Stimulated activated CD8-positive, alpha-beta memory T cell treated with anti-CD3 and anti-CD28 coated beads, Interleukin-12 subunit alpha, Interleukin-12 subunit beta, amount 100 ng/mL, for 4 hours (primary cell): Measurements from ENCODE around the gene KCND2.

ENCODE experiments used
- DNase-seq: peaks from one replicate; pipeline ENCODE4 v3.0.0-alpha.2; 2020; ENCODE audit warnings: low read depth

KCND2 gene

DNA sequence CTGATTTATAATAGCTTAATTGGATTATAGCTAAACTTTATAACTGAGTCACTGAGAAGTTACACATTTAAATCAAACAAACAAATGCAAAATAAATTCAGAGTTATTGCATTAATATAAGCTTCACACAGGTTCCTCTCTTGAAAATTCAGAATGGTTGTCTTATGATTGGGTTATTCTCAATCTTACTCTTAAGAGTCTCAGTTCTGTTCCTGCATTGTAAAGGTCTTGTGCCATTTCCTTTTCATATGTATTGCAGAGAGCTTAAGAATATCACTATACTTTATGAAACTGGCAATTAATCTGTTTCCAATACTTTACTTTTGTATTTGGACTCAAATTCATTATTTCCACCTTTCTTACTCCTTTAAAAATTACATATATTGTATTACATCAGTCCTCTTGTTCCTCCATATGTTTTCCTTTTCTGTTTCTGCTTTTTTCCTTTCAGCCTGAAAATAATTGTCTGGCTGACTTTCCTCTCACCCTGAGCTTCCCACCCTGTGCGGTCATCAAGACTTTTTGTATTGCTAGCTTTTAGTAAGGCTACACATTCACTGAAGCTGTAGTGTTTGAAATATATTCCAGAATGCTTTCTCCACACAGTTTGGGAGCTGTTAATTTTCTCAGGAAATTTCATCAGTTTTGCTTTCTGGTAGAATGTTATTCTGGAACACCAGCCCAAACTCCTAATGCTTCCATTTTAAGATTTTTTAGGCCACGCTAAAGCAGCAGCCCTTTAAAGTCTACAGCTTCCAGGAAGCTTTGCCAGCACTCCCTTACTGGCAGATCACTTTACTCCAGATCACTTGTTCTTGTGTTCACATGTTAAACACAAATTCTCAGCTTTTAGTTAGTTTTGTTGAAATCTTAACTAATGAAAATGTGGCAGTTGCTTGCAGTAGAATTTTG lies 139.4 kb downstream of the KCND2 start:
- no peak for DNase-seq

DNA sequence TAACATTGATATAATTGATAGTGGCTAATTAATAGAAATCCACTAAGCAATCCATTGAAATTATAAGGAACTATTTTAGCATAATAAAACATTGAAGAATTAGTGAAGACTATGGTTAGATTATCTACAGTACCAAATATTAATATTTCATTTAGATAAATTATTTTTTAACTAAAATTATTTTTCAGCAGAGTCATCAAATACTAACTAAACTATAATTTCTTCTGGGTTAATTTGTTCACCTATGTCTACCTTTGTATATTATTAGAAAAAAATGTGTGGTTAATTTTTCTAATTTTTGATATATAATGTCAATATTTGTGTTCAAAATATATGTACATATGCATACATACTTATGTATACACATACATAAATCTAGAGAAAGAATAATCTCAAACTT lies 140.2 kb downstream of the KCND2 start:
- no peak for DNase-seq

DNA sequence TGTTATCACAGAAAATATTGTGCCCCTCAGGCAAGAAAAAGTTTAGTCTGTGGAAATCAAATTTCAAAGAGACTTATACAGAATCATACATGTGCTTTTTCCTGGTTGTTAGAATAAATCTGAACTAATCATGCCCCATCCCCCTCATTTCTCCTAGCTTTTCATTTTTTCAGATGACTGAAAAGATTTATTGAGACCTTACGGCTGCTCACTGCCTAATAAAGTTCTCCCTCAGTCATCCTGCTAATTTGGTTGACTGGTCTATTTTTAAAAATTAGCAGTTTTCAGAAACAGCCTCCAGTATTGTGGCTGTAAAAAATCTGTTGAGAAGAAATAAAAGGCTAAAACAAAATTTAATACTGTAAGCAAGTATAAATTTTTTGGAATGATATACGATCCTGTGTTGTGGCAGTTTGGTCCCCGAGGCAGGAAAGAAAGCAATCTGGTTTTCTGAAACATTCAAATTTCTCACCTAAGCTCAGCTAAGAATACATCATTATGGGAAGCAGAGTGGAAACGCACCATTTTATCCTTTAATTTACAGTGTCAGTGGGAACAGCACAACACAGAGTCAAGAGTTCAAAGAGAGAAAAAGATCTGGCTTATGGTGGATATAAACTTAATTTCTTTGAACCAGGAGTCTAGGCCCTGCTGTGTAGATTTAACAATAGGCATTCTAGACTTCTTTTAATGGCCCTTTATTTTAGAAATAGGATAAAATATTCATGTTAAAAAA lies 144.4 kb downstream of the KCND2 start:
- DNase-seq: no peak

DNA sequence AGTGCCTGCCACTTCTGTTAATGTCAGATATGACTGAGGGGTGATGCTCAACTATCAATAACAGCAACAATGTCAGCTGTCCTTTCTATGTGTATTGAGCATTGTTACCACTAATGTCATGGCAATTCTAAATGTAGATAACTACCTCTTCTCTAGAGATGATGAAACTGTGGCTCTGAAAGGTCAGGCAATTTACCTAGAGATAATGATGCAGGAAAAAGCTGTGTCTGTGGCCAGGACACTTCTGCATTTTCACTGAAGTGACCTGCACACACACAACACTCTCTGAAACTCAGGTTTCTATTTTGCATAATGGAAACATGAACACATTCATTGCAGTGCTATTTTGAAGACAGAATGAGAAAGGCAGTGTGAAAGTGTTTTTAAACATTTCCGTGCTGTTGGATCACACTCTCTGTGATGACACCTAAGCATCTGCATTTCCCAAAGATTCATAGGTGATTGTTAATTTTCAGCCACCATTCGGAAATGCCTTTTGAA lies 148.2 kb downstream of the KCND2 start:
- no peak for DNase-seq

DNA sequence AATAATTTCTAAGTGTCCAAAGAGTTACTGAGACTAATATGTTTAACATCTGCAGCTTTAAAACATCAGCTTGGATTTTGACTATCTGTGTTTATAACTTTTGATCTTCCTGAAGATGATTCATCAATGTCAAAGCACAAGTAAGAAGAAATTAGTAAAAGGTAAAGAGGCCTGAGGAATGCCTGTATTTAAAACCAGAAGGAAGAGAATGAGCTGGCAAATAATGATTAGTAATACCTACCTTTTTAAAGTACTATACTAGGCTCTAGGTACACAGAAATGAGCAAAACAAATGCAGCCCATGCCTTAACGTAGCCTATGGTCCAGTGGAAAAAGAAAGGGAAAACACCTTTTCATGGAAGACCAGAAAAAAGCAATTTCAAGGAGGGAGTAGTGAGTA lies 158.0 kb downstream of the KCND2 start:
- DNase-seq: no peak

DNA sequence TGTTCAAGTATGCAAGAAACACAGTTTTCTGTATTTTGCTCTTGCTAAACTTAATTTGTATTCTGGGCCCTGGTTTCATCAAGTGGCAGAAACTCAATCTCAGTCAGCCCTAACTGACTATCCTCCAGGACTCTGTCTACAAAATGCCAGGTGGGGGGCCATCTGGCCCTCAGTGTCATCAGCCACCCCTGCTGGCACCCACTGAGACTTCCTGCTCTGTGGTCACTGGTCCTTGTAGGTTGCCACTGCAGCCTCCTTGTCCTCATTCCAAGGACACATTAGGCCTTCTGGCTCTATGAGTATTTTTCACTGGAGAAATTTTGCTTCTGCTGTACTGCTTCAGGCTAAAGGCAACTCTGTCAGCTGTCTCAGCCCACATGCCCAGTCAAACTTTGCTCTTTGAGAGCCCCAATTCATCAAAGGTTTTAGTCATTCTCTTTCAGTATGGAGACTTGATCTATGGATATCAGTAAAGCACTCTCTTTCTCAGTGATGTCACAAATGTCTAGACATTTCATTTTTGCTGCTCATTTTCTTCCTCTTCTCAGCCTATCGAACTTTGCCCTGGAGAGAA lies 163.6 kb downstream of the KCND2 start:
- DNase-seq: no peak

DNA sequence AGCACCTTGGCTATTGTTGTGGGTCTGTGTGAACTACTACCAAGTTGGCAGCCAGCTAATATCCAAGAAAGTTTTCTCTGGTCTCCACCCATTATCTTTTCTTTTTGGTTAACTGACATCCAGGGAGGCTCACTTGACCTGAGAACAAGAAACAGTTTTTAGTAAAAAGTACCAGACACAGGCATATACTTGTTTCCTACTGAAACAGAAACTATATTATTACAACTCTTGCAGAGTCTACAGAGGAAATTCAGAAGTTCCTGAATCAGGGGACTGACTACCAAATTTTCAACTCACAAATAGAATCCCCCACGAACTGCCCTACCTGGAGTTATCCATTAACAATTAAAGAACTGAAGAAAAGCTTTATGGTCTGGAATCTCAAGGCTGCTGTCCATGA lies 168.9 kb downstream of the KCND2 start:
- no peak for DNase-seq

DNA sequence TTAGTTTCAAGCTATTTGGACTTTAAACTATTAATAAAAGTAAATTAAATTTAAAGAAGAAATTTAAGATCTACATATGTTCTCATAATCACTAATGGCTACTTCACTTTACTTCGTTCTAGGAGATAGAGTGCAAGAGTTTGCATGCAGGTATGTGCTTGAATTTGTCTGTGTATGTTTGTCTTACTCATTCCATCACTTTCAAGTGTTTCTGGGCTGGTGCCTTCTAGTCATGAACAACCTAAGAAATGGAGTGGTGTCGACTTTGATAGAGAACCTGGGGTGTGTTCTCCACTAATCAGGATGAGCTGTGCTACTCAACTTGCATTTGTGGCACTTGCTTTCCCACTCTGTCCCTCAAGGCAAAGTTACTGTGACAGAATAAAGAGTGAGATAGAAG lies 169.9 kb downstream of the KCND2 start:
- DNase-seq: no peak

DNA sequence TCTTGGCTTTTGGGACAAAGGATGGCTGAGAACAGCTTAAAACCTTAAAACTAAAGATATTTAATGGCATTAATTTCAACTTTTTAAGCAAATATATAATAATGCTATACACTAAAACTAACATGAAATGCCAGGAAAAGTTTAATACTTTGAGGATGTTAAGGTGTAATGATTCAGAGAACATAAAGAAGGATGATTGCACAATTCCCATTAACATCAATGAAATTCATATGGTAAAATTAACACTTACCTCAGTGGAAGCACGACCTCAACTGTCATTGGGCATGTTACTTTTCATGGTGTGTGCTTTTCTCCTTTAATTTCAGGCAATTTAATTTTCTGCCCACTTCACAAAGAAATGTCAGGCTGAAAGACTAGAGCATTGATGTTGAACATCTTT lies 171.7 kb downstream of the KCND2 start:
- no peak for DNase-seq

DNA sequence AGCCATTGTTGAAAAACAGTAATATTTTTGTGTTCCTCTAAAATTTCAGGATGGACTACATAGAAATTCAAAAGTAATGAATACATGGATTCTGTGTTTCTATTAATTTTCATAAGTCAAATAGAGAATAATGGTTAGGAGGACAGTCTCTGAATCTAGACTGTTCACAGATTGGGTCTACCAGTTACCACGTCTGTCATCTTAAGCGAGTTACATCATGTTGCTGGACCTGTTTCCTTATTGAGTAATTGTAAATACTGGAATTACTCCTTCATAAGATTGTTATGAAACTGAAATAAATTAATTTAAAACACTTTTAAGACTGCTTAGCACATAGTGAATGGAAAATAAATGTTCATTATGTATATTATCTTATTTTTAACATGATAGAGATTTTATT lies 172.3 kb downstream of the KCND2 start:
- no peak for DNase-seq

DNA sequence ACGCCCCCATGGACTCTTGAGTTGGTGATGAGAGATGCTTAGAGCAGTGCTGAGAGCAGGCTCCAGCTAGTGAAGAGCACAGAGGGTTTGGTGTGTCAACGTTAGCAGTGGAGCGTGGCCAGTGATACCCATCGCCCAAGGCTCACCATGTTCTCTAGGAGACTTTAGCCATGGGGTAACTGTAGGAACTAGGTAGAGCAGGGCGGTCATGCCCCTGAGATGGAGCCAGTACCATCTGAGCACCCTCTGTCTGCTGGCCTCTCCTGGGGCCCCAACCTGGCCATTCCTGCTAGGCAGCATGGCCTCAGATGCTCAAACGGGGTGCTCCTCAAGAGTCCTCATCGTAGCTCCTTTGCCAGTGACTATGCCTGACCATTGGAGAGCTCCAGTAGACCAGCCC lies 179.7 kb downstream of the KCND2 start:
- DNase-seq: no peak

DNA sequence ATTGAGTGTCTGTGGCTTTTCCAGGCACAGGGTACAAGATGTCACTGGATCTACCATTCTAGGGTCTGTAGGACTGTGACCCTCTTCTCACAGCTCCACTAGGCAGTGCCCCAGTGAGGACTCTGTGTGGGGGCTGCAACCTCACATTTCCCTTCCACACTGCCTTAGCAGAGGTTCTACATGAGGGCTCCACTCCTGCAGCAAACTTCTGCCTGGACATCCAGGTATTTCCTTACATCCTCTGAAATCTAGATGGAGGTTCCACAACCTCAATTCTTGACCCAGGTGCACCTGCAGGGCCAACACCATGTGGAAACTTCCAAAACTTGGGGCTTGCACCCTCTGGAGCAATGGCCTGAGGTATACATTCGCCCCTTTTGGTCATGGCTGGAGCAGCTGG lies 183.7 kb downstream of the KCND2 start:
- no peak for DNase-seq

DNA sequence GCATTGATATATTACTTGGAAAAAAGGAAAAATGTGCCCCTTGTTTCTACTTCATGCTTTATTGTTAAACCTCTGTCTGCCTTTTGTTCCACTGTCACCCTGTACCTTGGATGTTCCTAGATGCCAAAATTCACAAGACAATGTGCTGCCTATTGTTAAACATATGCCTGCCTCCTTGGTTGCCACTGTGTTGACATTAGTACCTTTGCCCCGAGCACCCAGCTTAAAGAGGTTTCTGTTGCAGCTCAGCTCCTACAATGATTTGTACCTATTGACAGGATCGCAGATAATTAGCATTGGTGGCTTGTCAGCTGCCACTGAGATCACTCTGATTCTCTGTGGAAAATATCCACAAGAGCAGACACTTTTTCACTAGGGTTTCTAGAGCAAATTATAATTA lies 188.0 kb downstream of the KCND2 start:
- no peak for DNase-seq

DNA sequence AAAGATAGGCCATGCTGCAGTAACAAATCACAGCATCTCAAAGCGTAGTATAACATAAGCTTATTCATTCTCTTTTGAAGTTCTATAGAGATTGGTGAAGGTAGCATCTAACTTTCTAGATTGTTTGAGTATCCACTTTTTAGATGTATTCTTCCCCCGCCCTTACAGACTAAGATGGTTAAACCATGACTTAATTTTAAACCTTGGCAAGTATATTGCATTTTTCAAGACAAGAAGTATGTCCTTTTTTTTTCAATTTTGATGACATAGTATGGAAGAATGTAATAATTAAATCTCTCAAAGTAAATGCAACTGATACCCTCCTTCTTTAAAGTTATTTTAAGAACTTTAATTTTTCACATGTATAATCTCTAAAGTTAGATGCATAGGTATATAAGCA lies 190.0 kb downstream of the KCND2 start:
- DNase-seq: no peak

DNA sequence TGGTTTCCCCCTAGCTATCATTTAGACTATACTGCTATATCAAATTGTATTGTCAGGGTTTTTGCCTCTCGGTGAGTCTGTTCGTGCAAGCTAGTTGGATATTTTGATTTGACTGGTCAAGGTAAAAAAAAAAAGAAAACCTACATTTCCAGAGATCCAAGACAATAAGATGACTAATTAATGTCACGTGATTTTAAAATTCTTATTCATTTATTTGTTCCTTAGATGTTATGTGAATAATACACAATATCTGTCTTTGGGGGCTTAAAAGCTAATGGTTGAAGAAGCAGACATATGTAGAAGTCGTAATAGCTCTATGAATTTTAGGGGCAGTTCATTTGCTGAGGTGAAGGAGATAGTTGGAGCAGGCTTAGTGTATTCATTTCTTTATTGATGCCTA lies 191.1 kb downstream of the KCND2 start:
- DNase-seq: no peak

DNA sequence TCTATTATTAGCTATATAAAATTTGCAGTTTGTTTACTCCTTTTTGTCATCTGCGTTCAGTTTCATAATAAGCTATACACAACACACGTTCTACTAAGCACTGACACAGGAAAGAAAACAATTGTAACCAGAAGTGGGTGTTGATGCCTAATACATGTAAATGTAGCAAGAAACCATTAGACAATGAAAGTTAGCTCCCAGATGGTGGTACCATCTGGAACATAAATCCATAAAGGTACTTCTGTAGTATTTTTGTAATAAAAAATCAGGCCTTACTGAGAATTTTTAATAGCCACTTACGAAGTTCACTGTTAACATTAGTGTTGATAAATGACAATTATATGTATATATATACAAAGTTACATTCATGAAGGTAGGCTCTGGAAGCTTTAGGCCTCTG lies 194.7 kb downstream of the KCND2 start:
- no peak for DNase-seq

DNA sequence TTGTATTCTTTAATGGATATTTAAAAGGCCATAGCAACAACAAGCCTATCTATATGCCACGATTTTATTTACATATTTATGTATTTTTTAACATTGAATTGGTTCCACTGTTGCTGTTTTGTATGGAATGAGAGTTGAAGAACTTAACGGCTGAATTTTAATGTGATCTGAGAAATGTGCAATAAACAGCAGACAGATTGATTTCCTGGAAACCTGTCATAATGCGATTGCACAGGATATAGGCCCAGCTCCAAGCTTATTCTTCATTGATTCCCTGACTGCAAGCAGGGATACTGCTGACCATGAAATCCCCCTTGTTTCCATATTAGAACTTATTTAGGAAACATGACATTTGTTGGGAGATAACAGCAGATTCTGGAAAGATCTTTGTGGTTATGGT lies 195.6 kb downstream of the KCND2 start:
- no peak for DNase-seq

DNA sequence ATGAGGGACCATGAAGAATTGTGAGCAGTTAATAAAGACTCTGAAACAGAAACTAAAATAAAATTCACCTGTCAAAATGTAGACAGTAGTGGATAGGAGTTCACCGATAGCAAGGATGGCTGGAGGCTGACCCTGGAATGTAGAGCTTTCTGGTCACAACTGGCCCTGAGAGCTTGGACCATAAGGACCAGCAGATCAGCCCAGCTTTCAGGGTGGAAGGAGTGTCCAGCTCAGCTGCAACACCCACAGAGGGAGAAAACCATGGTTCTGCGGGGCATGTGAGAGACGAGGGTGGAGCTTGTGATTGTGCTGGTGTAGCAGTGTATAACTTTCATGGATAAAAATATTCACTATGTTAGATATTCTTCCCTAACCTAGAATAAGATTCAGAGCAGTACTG lies 199.9 kb downstream of the KCND2 start:
- DNase-seq: no peak

DNA sequence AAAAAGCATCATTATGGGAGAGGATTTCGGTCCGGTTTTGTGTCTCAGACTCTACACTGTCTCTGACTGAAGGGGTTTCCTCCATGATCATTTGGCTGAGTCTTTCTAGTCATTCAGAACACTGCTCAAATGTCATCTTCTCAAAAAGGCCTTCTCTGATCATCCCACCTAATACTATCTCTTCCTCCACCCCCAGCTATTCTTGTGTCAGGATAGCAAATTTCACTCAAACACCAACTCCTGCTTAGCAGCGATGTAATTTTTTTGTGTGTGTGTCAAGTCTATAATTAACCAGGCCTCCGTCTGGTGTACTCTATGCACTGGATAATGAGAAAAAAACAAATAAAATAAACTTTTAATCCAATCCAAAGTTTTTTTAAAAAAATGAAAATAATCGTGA lies 200.4 kb downstream of the KCND2 start:
- no peak for DNase-seq

DNA sequence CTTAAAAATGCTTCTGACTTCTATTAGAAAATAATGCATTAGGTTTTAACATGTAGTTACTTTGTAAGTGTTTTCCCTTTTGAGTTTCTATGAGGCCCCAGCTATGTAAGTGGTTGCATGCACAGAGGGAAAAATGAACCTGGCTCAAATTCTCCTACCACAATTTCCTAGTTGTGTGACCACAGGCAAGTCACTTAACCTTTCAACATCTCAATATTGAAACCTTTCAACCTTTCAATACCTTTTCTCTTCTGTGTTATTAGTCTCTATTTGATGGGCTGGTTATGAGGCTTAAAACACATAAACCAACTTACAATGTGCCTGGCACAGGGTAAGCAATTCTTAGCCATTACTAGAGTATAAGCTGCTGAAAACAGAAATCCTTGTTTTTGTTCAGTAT lies 203.0 kb downstream of the KCND2 start:
- no peak for DNase-seq

DNA sequence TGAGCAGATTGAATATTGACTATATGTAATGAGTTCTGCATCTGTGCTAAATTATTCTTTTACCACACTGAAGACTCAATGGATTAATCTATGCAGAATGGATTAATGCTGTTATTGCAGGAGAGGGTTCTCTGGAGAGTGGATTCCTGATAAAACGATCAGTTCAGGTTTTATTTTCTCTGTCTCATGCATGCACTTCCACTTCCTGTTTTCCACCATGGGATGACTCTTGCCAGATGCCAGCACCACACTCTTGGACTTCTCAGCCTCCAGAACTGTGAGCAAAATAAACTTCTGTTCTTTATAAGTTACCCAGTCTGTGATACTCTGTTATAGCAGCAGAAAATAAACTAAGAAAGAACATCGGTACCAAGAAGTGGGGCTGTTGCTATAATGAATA lies 207.5 kb downstream of the KCND2 start:
- DNase-seq: no peak

DNA sequence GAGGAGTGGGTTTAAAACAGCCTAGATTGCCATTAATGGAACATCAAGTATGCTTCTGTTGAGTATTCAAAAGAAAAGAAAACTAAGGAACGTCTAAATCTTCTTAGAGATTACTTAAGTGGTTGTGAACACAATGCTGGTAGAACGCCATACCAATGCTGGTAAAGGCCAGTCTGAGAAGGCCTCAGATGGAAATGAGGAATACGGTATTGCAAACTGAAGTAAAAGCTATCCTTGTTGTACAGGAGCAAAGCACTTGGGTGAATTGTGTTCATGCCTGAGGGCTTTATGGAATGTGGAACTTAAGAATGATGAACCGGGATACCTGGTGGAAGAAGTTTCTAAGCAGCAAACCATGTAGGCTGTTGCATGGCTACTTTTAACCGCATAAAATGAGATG lies 208.0 kb downstream of the KCND2 start:
- DNase-seq: no peak

DNA sequence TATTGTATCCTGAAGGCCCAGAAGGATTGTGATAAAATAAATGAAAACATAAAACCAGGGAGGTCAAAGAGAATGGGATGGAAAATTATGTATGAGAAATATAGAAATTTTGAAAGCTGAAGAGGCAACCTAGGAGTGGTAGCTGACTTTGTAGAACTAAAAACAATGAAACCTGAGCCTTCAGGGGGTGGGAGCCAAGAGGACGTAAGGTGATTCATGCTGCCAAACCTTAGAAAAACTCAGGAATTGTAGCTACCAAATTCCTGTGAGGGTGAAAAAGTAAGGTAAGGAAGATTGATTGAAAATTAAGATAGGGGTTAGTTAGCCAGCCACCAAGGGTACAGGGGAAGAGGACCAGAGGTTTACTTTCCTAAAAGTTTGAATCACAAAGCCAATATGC lies 213.2 kb downstream of the KCND2 start:
- DNase-seq: no peak
